HG02852 (cell line): ENCODE measurements around the gene POLN.
"Not testable (repeated sequence)": the region's sequence is repeated elsewhere in the genome, so short reads cannot be mapped to it uniquely, and the experiment has no call there.

Experiments used
- ATAC-seq: cut with Tn5 transposase; IDR thresholded peaks from one replicate; pipeline ENCODE4 v1.9.1; 2021; ENCODE audit warnings: mild to moderate bottlenecking, moderate library complexity; ENCODE audit not compliant: unreplicated experiment

Gene POLN

GRCh38 chr4:2172161-2172560 is 69.8 kb downstream of the POLN start:
- ATAC-seq, result no peak

DNA sequence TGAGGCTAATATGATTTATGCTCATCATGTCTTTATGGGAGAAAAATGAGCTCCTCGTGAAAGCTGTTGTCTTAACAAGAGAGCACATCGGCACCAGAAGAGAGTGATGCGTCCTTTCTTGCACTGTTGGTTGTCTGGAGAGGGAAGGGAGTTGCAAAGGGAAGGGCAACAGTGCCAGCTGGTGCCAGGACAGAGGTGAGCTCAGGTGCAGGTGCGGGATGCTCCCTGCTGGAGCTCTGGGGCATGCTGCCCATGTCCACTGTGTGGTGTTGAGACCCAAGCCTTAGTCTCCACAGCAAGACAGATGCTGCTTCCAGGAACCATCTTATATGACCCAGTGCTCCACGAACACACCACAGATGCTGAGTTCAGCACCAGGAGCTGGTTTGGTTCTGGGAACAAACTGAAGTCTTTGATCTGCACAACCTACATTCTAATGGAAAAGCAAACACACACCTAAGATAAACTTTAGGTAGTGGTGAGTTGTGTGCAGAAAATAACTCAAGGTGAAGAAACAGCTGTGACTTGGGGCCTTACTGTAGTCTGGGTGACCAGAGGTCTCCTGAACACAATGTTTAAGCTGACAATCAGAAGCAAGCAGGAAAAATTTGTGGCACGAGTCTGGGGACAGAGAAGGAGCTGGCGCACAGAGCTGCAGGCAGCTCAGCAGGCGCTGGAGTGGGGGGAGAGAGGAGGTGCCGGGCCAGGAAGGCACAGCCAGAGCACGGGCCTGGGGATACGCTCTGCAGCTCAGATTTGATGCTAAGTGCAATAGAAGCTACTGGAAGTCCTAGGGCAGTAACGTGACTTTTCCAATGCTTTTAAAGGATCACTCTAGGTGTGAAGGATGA is 73.2 kb downstream of the POLN start:
- no peak for ATAC-seq

DNA sequence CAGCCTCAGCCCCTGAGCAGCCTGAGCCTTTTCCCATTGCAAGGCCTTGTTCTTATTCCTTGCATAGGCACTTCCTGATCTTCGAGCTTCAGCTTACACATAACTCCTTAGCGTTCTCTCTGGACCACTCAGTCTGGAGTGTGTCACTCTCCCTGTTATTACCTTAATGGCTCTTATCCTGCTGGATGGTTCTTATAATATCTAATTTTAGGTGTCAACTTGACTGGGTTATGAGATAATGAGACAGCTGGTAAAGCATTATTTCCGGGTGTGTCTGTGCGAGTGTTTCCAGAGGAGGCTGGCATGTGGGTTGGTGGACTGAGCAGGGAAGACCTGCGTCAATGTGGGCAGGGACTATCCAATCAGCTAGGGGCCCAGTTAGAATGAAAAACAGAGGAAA is 75.7 kb downstream of the POLN start:
- no peak for ATAC-seq

- ATAC-seq, result no peak
Observed at GRCh38 chr4:2165391-2165790, 76.5 kb downstream of the POLN start.

- no peak for ATAC-seq
Observed at GRCh38 chr4:2163311-2163821, 78.6 kb downstream of the POLN start.

DNA sequence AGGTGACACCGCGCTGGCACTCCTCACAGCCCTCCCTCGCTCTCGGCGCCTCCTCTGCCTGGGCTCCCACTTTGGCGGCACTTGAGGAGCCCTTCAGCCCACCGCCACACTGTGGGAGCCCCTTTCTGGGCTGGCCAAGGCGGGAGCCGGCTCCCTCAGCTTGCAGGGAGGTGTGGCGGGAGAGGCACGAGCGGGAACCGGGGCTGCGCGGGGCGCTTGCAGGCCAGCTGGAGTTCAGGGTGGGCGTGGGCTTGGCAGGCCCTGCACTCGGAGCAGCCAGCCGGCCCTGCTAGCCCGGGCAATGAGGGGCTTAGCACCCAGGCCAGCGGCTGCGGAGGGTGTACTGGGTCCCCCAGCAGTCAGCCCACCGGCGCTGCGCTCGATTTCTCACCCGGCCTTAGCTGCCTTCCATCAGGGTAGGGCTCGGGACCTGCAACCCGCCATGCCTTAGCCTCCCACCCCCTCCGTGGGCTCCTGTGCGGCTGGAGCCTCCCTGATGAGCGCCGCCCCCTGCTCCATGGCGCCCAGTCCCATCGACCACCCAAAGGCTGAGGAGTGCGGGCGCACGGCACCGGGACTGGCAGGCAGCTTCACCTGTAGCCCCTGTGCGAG is 80.7 kb downstream of the POLN start:
- ATAC-seq, result not testable (repeated sequence)

DNA sequence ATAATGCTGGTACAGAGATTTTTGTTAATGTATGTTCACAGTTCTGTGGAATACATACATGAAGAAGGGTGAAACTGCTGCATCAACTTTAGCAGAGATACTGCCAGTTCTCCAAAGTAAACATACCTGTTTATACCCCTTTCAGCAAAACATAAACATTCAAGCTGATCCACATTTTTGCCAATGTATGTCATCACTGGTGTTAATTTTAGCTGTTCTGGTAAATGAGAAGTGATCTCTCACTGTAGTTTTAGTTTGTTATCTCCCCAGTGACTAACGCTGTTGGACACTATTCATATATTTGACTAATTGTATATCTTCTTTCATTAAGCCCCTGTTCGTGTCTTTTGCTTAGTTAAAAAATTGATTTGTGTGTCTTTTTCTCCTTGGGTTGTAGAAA is 82.0 kb downstream of the POLN start:
- ATAC-seq, result no peak

- no peak for ATAC-seq
Observed at GRCh38 chr4:2155246-2155645, 86.7 kb downstream of the POLN start.

- no peak for ATAC-seq
Observed at GRCh38 chr4:2154215-2154740, 87.6 kb downstream of the POLN start.

DNA sequence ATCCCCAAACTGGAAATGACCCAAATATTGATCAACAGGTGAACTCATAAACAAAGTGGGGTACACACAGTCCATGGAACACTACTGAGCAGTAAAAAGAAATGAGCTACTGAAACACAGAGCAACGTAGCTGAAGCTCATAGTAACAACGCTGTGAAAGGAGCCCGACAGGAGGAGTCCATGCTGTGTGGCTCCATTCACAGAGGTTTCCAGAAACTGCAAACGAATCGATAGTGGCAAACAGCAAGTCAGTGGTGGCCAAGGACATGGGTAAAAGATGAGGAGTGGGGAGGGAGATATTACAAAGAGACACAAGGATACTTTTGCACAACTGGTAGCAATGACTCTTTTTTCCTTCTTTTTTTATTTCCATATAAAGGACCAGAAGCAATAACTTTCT is 90.4 kb downstream of the POLN start:
- no peak for ATAC-seq

GRCh38 chr4:2150076-2150475 is 91.8 kb downstream of the POLN start:
- ATAC-seq, result no peak

- no peak for ATAC-seq
Observed at GRCh38 chr4:2142630-2143427, 99.1 kb downstream of the POLN start.

GRCh38 chr4:2141762-2142451 is 100.0 kb downstream of the POLN start:
- no peak for ATAC-seq

DNA sequence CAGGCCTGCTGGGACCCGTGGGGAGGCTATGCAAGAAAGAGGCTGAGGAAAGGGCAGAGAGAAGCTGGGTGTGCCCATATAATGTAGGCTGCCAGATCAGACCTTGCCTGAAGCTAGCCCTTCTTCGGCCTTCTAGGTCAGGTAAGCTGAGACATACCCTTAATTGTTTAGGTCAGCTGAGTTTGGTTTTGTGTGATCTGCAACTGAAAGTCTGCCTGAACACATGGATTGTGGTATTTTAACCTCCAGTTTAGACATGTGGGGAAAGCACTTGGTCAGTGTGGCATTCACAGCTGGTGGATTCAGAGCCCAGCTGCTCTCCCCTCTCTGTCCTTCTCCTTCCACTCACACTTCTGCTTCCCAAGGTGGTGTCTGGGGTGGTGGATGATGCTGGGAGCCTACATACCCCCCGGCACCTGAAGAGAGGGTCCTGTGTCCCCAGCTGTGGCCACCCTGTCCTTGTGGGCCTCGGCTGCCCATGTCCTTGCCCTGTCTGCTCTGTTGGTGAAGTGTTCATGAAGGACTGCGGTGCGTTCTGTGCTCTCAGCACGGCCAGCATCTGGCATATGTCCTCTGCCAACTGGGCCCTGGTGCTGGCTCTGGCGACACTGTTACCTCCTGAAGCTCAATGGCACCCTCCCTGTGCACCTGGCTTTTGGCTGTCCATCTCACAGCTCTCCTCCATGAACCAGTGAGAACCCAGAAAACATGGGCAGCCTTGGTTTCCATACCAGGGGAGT is 100.7 kb downstream of the POLN start:
- ATAC-seq, result no peak

DNA sequence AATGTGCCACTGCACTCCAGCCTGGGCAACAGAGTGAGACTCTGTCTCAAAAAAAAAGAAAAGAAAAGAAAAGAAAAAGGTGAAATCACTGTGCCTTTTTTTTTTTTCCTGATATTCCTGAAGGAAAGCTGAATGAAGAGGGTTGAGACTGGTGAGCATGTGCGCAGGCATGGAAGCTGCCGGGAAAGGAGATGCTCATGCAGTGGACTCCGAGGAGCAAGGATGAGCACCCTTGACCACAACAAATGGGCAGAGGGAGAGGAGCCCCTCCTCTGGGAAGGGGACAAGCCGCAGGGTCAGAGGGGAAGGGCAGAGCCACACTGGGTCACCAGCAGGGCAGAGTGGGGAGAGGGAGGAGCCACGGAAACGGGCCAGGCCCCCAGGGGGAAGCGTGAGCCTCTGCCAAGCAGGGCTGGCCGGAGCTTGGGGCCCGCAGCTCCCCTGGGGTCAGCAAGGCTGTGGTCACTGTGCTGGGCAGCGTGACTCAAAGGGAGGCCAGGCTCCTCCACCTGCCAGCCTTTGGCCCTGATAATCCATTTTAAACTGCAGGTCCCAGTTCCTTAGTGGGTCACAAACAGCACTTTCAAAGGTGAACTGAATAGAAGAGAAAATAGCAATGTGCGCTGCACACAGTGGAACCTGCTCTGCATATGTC is 102.9 kb downstream of the POLN start:
- no peak for ATAC-seq

DNA sequence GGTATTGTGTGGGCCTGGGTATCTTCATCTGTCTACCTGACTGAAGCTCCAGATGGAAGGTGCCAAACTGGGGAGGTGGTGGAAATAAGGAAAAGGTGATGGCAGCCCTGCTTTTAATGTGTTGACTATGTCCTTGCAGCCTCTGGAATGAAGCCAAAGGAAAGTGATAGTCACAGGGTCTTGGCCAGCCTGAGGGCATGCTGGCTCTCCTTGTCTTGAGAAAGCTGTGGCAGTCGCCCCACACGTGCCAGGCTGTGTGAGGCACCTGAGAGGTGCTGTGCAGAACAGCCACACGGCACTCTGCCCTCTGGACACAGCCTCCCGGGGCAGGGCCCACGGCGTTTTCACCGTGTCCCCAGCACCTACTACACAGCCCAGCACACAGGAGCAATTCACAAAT is 105.2 kb downstream of the POLN start:
- no peak for ATAC-seq

- no peak for ATAC-seq
Observed at GRCh38 chr4:2135083-2135482, 106.8 kb downstream of the POLN start.

GRCh38 chr4:2132438-2132837 is 109.5 kb downstream of the POLN start:
- no peak for ATAC-seq

DNA sequence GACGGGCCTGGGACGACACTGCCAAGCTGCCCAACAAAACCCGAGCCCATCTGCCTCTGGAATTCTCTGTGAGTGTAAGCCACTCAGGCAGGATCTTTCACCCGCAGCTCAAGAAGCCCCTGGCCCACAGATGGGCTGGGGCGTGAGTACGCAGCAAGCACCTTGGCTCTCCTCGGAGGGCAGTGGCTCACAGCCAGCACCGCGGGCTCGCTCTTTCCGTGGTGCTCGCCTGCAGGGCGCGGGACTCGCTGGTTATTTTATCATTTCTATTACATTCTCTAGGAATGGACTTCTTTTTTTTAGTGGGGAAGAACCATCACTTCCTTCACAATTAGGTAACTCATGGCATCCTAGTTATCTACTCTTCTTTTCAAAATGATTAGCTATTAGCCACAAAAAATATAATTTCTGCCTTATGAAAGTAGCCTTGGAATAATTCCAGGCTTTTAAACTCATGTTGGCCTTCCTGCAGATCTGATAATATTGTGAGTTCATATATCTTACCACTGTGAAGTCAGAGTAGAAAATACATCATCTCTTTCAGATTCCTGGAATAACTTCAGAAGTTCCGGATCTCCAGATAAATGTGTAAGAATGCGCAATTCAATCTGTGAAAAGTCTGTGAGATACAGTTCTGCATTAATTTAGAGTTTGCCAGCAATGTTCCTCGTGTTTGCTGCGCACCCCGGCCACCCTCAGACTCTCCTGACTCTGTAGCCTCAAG is 114.2 kb downstream of the POLN start:
- ATAC-seq, result no peak
